PC-9 (cell line): ENCODE results near the gene AMOTL2. TPM values are rescaled to one million over a fixed set of nuclear protein-coding genes. Genes with fewer than 3 reads are reported as not detected.

Experiments
- BruUV-seq: library from RNA; stranded (reverse); fragments of 400-500 nt; replicated peaks from 2 replicates; lab custom pipeline; 2021; lab: Mats Ljungman, UMichigan
- CTCF ChIA-PET: fragments of 300-600 bp; sonication (Branson Sonifier 250); formaldehyde crosslinking; loops from one replicate; lab custom pipeline; 2022; ENCODE audit warnings: antibody characterized with exemption; lab: Charles Lee
- POLR2A ChIA-PET: fragments of 300-600 bp; sonication (Branson Sonifier 250); formaldehyde crosslinking; loops from one replicate; lab custom pipeline; 2022; ENCODE audit warnings: antibody characterized with exemption; ENCODE audit not compliant: unreplicated experiment; lab: Charles Lee
- DNase-seq, 2 experiments: peaks; one replicate each; pipeline versions ENCODE4 v3.0.0 to v3.0.0-alpha.2; 2015 to 2022; ENCODE audit warnings: mixed read lengths in 1 of 2
- H2AFZ ChIP-seq: fragments of 200-600 bp; sonication (generic); 2 replicates; pipeline ENCODE4 v1.8.1; 2017; ENCODE audit warnings: antibody characterized with exemption
- H3F3A ChIP-seq: fragments of 200-600 bp; sonication (generic); 2 replicates; pipeline ENCODE4 v1.8.1; 2017; ENCODE audit warnings: antibody characterized with exemption, mild to moderate bottlenecking, low read depth; ENCODE audit not compliant: insufficient read depth
- H3K27ac ChIP-seq: fragments of 200-600 bp; sonication (generic); 2 replicates; pipeline ENCODE4 v1.6.1; 2016; ENCODE audit warnings: mixed run types
- H3K27me3 ChIP-seq: fragments of 200-600 bp; sonication (generic); 2 replicates; pipeline ENCODE4 v1.6.1; 2016; ENCODE audit warnings: low read depth, mixed run types; ENCODE audit not compliant: insufficient read depth
- H3K36me3 ChIP-seq: fragments of 200-600 bp; sonication (generic); 2 replicates; pipeline ENCODE4 v1.6.1; 2016; ENCODE audit warnings: low read depth, mixed run types
- H3K4me1 ChIP-seq: fragments of 200-600 bp; sonication (generic); replicated peaks from 2 replicates; pipeline ENCODE4 v1.6.1; 2016; ENCODE audit warnings: mixed run types; ENCODE audit not compliant: insufficient read depth
- H3K4me2 ChIP-seq: fragments of 200-600 bp; sonication (generic); 2 replicates; pipeline ENCODE4 v1.6.1; 2017; ENCODE audit warnings: mixed run types
- H3K4me3 ChIP-seq: fragments of 200-600 bp; sonication (generic); 2 replicates; pipeline ENCODE4 v1.6.1; 2016; ENCODE audit warnings: mixed run types
- H3K79me2 ChIP-seq: fragments of 200-600 bp; sonication (generic); 2 replicates; pipeline ENCODE4 v1.6.1; 2017; ENCODE audit warnings: low read depth, mixed run types
- H3K9me2 ChIP-seq: fragments of 200-600 bp; sonication (generic); 2 replicates; pipeline ENCODE4 v1.8.1; 2017; ENCODE audit warnings: mild to moderate bottlenecking; ENCODE audit not compliant: insufficient read depth
- H3K9me3 ChIP-seq: fragments of 200-600 bp; sonication (generic); 2 replicates; pipeline ENCODE4 v1.8.1; 2016; ENCODE audit warnings: low read depth; ENCODE audit not compliant: insufficient read depth
- H4K20me1 ChIP-seq: fragments of 200-600 bp; sonication (generic); 2 replicates; pipeline ENCODE4 v1.8.1; 2017; ENCODE audit not compliant: insufficient read depth
- CTCF ChIP-seq: fragments of 200-600 bp; sonication (generic); conservative IDR thresholded peaks from 2 replicates; pipeline ENCODE4 v1.6.1; 2017; ENCODE audit warnings: mixed run types, antibody characterized with exemption, mild to moderate bottlenecking, moderate library complexity
- EZH2 ChIP-seq: fragments of 200-600 bp; sonication (generic); IDR thresholded peaks from 2 replicates; pipeline ENCODE4 v1.8.0; 2017; ENCODE audit warnings: antibody characterized with exemption, low read depth
- intact Hi-C: fragments of 100-400 bp; cut with micrococcal nuclease; formaldehyde crosslinking; loops from one replicate; pipeline ENCODE4 v1.10.0; 2022; ENCODE audit not compliant: unreplicated experiment
- total RNA-seq: library from RNA; stranded (reverse); gene quantifications from 2 replicates; pipeline ENCODE4 v1.2.3, GENCODE V29; 2021

The AMOTL2 gene
- total RNA-seq, 1 experiment from 2014 or later, result 147 TPM

GRCh38 chr3:134359121-134360010 is 14.9 kb downstream of the AMOTL2 start:
- TF ChIP-seq EZH2, result no peak
- BruUV-seq, result no TSS peak
- H3K27me3 ChIP-seq, result no peaks in the 10 kb centered on the region
- H3K79me2 ChIP-seq, result peaks cover 87% of the 10 kb centered on the region
- peaks cover 95% of the 10 kb centered on the region for H3K4me1 ChIP-seq
- H3K4me2 ChIP-seq, result peak overlapping the region; percentile 87
- H3K9me2 ChIP-seq, result no peaks in the 10 kb centered on the region
- ChIA-PET POLR2A (interaction anchor here (0.5 to 0.6 kb wide), 3 partner anchors 13 to 1816 kb away, joined by 3 to 4 read pairs (median 3); no protein-coding TSS in a partner anchor), CTCF (interaction anchor here (0.5 to 1.5 kb wide), 6 partner anchors 13 to 114 kb away, joined by 3 to 9 read pairs (median 3); no protein-coding TSS in a partner anchor)
- peak overlapping the region; percentile 100 for H3K27ac ChIP-seq
- H3F3A ChIP-seq, result peaks cover 93% of the 10 kb centered on the region
- DNase-seq, result peak in 1 of 2 experiments; percentile 31
- intact Hi-C loops, result loop anchor here (5.0 kb wide), 1 partner anchor 787 kb away; the partner anchor contains the start of gene CDV3
- H3K9me3 ChIP-seq, result no peaks in the 10 kb centered on the region
- peaks cover 87% of the 10 kb centered on the region for H3K36me3 ChIP-seq
- H2AFZ ChIP-seq, result no peak overlapping the region
- H3K4me3 ChIP-seq, result no peak overlapping the region; the same call in 1 of the 2 replicates
- H4K20me1 ChIP-seq, result no peaks in the 10 kb centered on the region

- DNase-seq, result peak; percentile 91 to 98
- ChIA-PET CTCF (interaction anchor here (0.5 to 1.5 kb wide), 10 partner anchors 14 to 116 kb away, joined by 3 to 10 read pairs (median 3); no protein-coding TSS in a partner anchor), POLR2A (interaction anchor here (0.6 to 1.9 kb wide), 12 partner anchors 9 to 72 kb away, joined by 3 to 18 read pairs (median 8); partner anchors contain the start of gene AMOTL2)
- BruUV-seq, result TSS peak; percentile 90
- Histone ChIP-seq H2AFZ (no peak overlapping the region), H3F3A (peaks cover 98% of the 10 kb centered on the region), H4K20me1 (no peaks in the 10 kb centered on the region), H3K4me3 (peak overlapping the region; percentile 20; the same call in 1 of the 2 replicates), H3K4me1 (peaks cover 99% of the 10 kb centered on the region), H3K27ac (peak overlapping the region; percentile 100), H3K9me2 (no peaks in the 10 kb centered on the region), H3K9me3 (no peaks in the 10 kb centered on the region), H3K4me2 (peak overlapping the region; percentile 87), H3K27me3 (no peaks in the 10 kb centered on the region), H3K36me3 (peaks cover 83% of the 10 kb centered on the region), H3K79me2 (peaks cover 82% of the 10 kb centered on the region)
- intact Hi-C loops, result loop anchor here (1.0 kb wide), 3 partner anchors 46 to 116 kb away; no protein-coding TSS in a partner anchor
- no peak for TF ChIP-seq EZH2
- TF ChIP-seq CTCF, result peak; percentile 59
These were observed 16.1 kb downstream of the AMOTL2 start for GRCh38 chr3:134357914-134358811.

- peaks cover 74% of the 10 kb centered on the region for H3K79me2 ChIP-seq
- H2AFZ ChIP-seq, result no peak overlapping the region
- H4K20me1 ChIP-seq, result no peaks in the 10 kb centered on the region
- H3K27me3 ChIP-seq, result no peaks in the 10 kb centered on the region
- no peak for DNase-seq
- H3K4me1 ChIP-seq, result peaks cover 99% of the 10 kb centered on the region
- CTCF ChIA-PET, result interaction anchor here (0.7 to 1.5 kb wide), 5 partner anchors 21 to 116 kb away, joined by 3 to 10 read pairs (median 9); no protein-coding TSS in a partner anchor
- intact Hi-C loops, result no loop called here
- peak overlapping the region; percentile 20; the same call in 1 of the 2 replicates for H3K4me3 ChIP-seq
- H3K9me3 ChIP-seq, result no peaks in the 10 kb centered on the region
- POLR2A ChIA-PET, result interaction anchor here (0.5 to 1.9 kb wide), 12 partner anchors 9 to 760 kb away, joined by 3 to 18 read pairs (median 8); partner anchors contain the start of gene AMOTL2
- TF ChIP-seq EZH2 (no peak), CTCF (no peak)
- peak overlapping the region; percentile 87 for H3K4me2 ChIP-seq
- H3K36me3 ChIP-seq, result peaks cover 75% of the 10 kb centered on the region
- H3K27ac ChIP-seq, result peak overlapping the region; percentile 100
- H3K9me2 ChIP-seq, result no peaks in the 10 kb centered on the region
- BruUV-seq, result TSS peak; percentile 24
- peaks cover 98% of the 10 kb centered on the region for H3F3A ChIP-seq
These were observed 16.9 kb downstream of the AMOTL2 start for GRCh38 chr3:134357261-134357913.
